H1 (cell line): ENCODE data around the gene ETV1. TPM values are rescaled to one million over a fixed set of nuclear protein-coding genes. Genes with fewer than 3 reads are reported as not detected.

Experiments used
- CHD2 ChIP-seq: IDR thresholded peaks from 2 replicates; pipeline ENCODE4 v1.6.1; 2012; ENCODE audit warnings: low read length, improper control_type of control experiment
- HDAC2 ChIP-seq, 2 experiments: fragments of 300-600 bp in 1 of 2; sonication (generic) in 1 of 2; IDR thresholded peaks; 2 replicates each; pipeline ENCODE4 v1.6.1; 2011 to 2012; ENCODE audit warnings: low read depth in 2 of 2, low read length in 2 of 2, mild to moderate bottlenecking in 2 of 2, moderate library complexity in 2 of 2, borderline replicate concordance in 1 of 2, inconsistent platforms in 1 of 2
- USF2 ChIP-seq: IDR thresholded peaks from 2 replicates; pipeline ENCODE4 v1.6.1; 2011; ENCODE audit warnings: low read length, improper control_type of control experiment
- polyA plus RNA-seq, 7 experiments: library from polyadenylated mRNA; depleted of rRNA in 3 of 7; stranded (reverse) in 5 of 7; unstranded in 2 of 7; fragments of >200 nt in 5 of 7; fragments of 200-250 nt in 2 of 7; gene quantifications; 1 replicate in 5 of 7; 2 replicates in 1 of 7; 4 replicates in 1 of 7; pipeline versions ENCODE4 v1.2.1 to v1.2.3, GENCODE V29; 2011 to 2013; ENCODE audit warnings: missing spikeins in 2 of 7, mixed read lengths in 2 of 7
- total RNA-seq: library from RNA; stranded (reverse); fragmentation: NEBNext Ultra II Directional; extraction: Animal tissue kit (Norgen Biotek cat#: 25700); gene quantifications from 2 replicates; pipeline ENCODE4 v1.2.1, GENCODE V29; 2021
- TF ChIP-seq, protein P1 (sequence below): IDR thresholded peaks from 2 replicates; pipeline ENCODE4 v1.6.1; 2012; ENCODE audit warnings: inconsistent platforms

Gene ETV1
- total and polyA plus RNA-seq, 2 of the 8 experiments (the other 6 are each of a cell fraction or from before 2014, with no cell fraction given) = 58.3 to 91.2 TPM

- TF ChIP-seq, protein P1, sequence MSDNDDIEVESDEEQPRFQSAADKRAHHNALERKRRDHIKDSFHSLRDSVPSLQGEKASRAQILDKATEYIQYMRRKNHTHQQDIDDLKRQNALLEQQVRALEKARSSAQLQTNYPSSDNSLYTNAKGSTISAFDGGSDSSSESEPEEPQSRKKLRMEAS = no peak
- TF ChIP-seq USF2 (no peak), HDAC2 (IDR thresholded peaks at IDR 0.05; ENCODE audit: borderline replicate concordance in 1 of 2, low read depth in 2 of 2, low read length in 2 of 2) (no peak), CHD2 (no peak)
Measured at GRCh38 chr7:13933536-13933935, 55.9 kb downstream of the ETV1 start (continued).
